Activated B cell treated with CpG ODN at 0.5 μM for 24 hours (primary cell): ENCODE measurements around the gene COL1A1. TPM values are rescaled to one million over a fixed set of nuclear protein-coding genes. Genes with fewer than 3 reads are reported as not detected.

Experiments
- ATAC-seq: fragments of 200-7000 bp; cut with Tn5 transposase; one replicate; pipeline ENCODE4 v1.10.0; 2021; ENCODE audit warnings: low read depth, mild to moderate bottlenecking, moderate library complexity
- CTCF ChIA-PET: fragments of 350-600 bp; sonication (Branson Sonifier 250); formaldehyde crosslinking; loops from one replicate; lab custom pipeline; 2021; ENCODE audit warnings: antibody characterized with exemption; lab: Charles Lee
- POLR2A ChIA-PET: fragments of 350-600 bp; sonication (Branson Sonifier 250); formaldehyde crosslinking; loops from one replicate; lab custom pipeline; 2021; ENCODE audit warnings: antibody characterized with exemption; lab: Charles Lee
- DNase-seq: peaks from one replicate; pipeline ENCODE4 v3.0.0; 2022
- H3K27ac Mint-ChIP-seq: one replicate; pipeline ENCODE4 v1.8.0; 2020; ENCODE audit warnings: mixed read lengths
- H3K27me3 Mint-ChIP-seq: one replicate; pipeline ENCODE4 v1.8.0; 2021; ENCODE audit warnings: mixed read lengths
- H3K36me3 Mint-ChIP-seq: one replicate; pipeline ENCODE4 v1.8.0; 2021; ENCODE audit warnings: low read depth, mixed read lengths
- H3K4me1 Mint-ChIP-seq: one replicate; pipeline ENCODE4 v1.8.0; 2021; ENCODE audit warnings: mixed read lengths
- H3K4me3 Mint-ChIP-seq: one replicate; pipeline ENCODE4 v1.8.0; 2020; ENCODE audit warnings: mild to moderate bottlenecking, mixed read lengths
- H3K9me3 Mint-ChIP-seq: one replicate; pipeline ENCODE4 v1.8.0; 2020; ENCODE audit warnings: mixed read lengths
- intact Hi-C: fragments of 100-400 bp; cut with micrococcal nuclease; formaldehyde crosslinking; loops from one replicate; pipeline ENCODE4 v1.15.1; 2024
- total RNA-seq: library from RNA; stranded (reverse); gene quantifications from 2 replicates; pipeline ENCODE4 v1.2.3, GENCODE V29; 2022
- TF ChIP-seq, protein P1 (sequence below): fragments of 200-600 bp; IDR thresholded peaks from one replicate; pipeline ENCODE4 v1.8.0; 2022; ENCODE audit warnings: antibody characterized with exemption, mild to moderate bottlenecking

The COL1A1 gene
- total RNA-seq, 1 donor from 2014 or later, result 9.2 TPM

GRCh38 chr17:50222922-50223321 lies 21.5 kb upstream of the COL1A1 start:
- H3K4me1 Mint-ChIP-seq, result no peaks in the 10 kb centered on the region
- CTCF ChIA-PET, result no interaction called here
- TF ChIP-seq, protein P1, sequence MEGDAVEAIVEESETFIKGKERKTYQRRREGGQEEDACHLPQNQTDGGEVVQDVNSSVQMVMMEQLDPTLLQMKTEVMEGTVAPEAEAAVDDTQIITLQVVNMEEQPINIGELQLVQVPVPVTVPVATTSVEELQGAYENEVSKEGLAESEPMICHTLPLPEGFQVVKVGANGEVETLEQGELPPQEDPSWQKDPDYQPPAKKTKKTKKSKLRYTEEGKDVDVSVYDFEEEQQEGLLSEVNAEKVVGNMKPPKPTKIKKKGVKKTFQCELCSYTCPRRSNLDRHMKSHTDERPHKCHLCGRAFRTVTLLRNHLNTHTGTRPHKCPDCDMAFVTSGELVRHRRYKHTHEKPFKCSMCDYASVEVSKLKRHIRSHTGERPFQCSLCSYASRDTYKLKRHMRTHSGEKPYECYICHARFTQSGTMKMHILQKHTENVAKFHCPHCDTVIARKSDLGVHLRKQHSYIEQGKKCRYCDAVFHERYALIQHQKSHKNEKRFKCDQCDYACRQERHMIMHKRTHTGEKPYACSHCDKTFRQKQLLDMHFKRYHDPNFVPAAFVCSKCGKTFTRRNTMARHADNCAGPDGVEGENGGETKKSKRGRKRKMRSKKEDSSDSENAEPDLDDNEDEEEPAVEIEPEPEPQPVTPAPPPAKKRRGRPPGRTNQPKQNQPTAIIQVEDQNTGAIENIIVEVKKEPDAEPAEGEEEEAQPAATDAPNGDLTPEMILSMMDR, result no peak
- peaks cover 14% of the 10 kb centered on the region for H3K9me3 Mint-ChIP-seq
- peaks cover 2% of the 10 kb centered on the region for H3K36me3 Mint-ChIP-seq
- H3K27ac Mint-ChIP-seq, result no peak overlapping the region
- intact Hi-C loops, result no loop called here
- POLR2A ChIA-PET, result no interaction called here
- DNase-seq (no peak), ATAC-seq (no peak)
- H3K4me3 Mint-ChIP-seq, result no peak overlapping the region
- H3K27me3 Mint-ChIP-seq, result peaks cover 2% of the 10 kb centered on the region

- Mint-ChIP-seq H3K4me3 (no peak overlapping the region), H3K36me3 (peaks cover 2% of the 10 kb centered on the region)
Observed at GRCh38 chr17:50221864-50222545, 20.6 kb upstream of the COL1A1 start.

GRCh38 chr17:50221266-50221863 lies 19.9 kb upstream of the COL1A1 start:
- no peaks in the 10 kb centered on the region for H3K4me1 Mint-ChIP-seq
- H3K4me3 Mint-ChIP-seq, result no peak overlapping the region
- CTCF ChIA-PET, result no interaction called here
- DNase-seq (no peak), ATAC-seq (no peak)
- no peak overlapping the region for H3K27ac Mint-ChIP-seq
- H3K36me3 Mint-ChIP-seq, result peaks cover 2% of the 10 kb centered on the region
- H3K27me3 Mint-ChIP-seq, result peaks cover 2% of the 10 kb centered on the region
- TF ChIP-seq, protein P1, result no peak
- H3K9me3 Mint-ChIP-seq, result peaks cover 11% of the 10 kb centered on the region
- POLR2A ChIA-PET, result no interaction called here
- intact Hi-C loops, result no loop called here

More at GRCh38 chr17:50221864-50222545, 20.6 kb upstream of the COL1A1 start:
- TF ChIP-seq, protein P1, result no peak
- peaks cover 12% of the 10 kb centered on the region for H3K9me3 Mint-ChIP-seq
- peaks cover 2% of the 10 kb centered on the region for H3K27me3 Mint-ChIP-seq
- no peaks in the 10 kb centered on the region for H3K4me1 Mint-ChIP-seq
- ATAC-seq (no peak), DNase-seq (no peak)
- CTCF ChIA-PET, result no interaction called here
- POLR2A ChIA-PET, result no interaction called here
- intact Hi-C loops, result no loop called here
- H3K27ac Mint-ChIP-seq, result no peak overlapping the region

GRCh38 chr17:50220811-50221210 lies 19.4 kb upstream of the COL1A1 start:
- no peak for ATAC-seq
- peaks cover 8% of the 10 kb centered on the region for H3K9me3 Mint-ChIP-seq
- DNase-seq, result no peak
- H3K4me1 Mint-ChIP-seq, result no peaks in the 10 kb centered on the region
- intact Hi-C loops, result no loop called here
- H3K27ac Mint-ChIP-seq, result no peak overlapping the region
- no peak overlapping the region for H3K4me3 Mint-ChIP-seq
- peaks cover 2% of the 10 kb centered on the region for H3K27me3 Mint-ChIP-seq
- POLR2A ChIA-PET, result no interaction called here
- CTCF ChIA-PET, result interaction anchor here (1.1 kb wide), 1 partner anchor 75 kb away, joined by 3 read pairs; no protein-coding TSS in a partner anchor
- no peaks in the 10 kb centered on the region for H3K36me3 Mint-ChIP-seq
- TF ChIP-seq, protein P1, result no peak

DNA sequence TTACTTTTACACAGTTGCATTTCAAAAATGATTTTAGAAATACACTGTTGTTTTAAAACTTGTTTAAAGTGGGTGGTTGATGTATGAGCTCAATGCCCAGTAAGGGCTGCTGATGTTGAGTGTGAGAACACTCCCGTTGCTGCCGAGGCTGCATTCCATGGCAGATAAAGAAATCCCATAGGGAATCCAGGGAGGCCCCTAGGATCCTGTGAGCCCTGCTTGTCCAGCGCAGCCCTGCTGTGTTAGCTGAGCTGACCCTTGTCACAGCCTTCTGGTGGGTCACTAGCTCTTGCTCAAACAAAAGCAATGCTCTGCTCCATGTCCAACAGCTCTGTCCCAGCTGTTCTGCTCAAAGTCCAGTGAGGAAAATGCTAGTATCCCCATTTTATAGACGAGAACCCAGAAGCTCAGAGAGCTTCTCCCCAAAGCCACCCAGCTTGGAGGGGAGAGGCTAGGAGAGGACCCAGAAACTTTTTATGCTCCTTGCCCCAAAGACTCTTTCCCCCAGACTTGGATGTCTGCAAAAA lies 18.6 kb upstream of the COL1A1 start:
- TF ChIP-seq, protein P1, result no peak
- Mint-ChIP-seq H3K36me3 (no peaks in the 10 kb centered on the region), H3K27me3 (peaks cover 2% of the 10 kb centered on the region), H3K27ac (no peak overlapping the region), H3K4me3 (no peak overlapping the region), H3K9me3 (peaks cover 3% of the 10 kb centered on the region), H3K4me1 (no peaks in the 10 kb centered on the region)
- ATAC-seq (no peak), DNase-seq (no peak)
- CTCF ChIA-PET, result interaction anchor here (0.6 to 1.1 kb wide), 3 partner anchors 14 to 76 kb away, joined by 3 read pairs; no protein-coding TSS in a partner anchor
- intact Hi-C loops, result no loop called here
- POLR2A ChIA-PET, result no interaction called here
